Middle frontal gyrus (tissue), 1 donor: ENCODE data around the gene TLK1.
"Not testable (repeated sequence)": the region's sequence is repeated elsewhere in the genome, so short reads cannot be mapped to it uniquely, and the experiment has no call there.

Experiments
- DNase-seq: peaks from one replicate; pipeline ENCODE4 v3.0.0-alpha.2; 2015; ENCODE audit warnings: low spot score; ENCODE audit errors: extremely low spot score

Gene TLK1

DNA sequence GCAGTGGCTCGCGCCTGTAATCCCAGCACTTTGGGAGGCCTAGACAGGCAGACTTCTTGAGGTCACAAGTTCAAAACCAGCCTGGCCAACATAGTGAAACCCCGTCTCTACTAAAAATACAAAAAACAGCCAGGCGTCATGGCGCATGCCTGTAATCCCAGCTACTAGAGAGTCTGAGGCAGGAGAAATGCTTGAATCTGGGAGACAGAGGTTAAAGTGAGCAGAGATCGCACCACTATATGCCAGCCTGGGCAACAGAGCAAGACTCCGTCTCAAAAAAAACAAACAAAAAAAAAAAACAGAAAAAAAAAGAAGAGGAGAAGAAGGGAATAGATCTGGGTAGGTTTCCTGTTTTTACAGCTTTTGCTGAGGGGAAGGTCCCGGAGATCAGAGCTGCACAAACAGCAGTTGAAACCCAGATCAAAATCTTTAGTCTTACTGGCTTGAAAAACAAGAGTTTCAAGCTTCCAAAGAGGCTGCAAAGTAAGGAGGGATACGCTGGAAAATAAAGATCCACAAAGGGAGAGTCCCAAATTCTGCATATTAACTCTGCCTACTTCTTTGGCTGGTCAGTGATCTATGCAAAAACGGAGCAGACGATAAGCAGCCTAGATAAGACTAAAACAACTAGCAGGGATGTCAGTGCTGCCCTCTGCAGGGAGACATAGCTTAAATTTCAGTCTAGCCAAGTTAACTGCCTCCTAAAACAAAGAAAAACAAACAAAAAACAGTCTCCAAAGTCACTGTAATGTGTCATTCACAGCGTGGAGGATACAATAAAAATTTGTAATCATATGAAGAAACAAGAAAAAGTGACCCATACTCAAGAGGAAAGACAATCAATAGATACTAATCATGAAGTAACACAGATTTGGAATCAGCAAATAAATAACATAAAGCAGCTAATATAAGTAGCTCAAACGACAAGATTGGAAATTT lies 74.1 kb downstream of the TLK1 start:
- no peak for DNase-seq

DNA sequence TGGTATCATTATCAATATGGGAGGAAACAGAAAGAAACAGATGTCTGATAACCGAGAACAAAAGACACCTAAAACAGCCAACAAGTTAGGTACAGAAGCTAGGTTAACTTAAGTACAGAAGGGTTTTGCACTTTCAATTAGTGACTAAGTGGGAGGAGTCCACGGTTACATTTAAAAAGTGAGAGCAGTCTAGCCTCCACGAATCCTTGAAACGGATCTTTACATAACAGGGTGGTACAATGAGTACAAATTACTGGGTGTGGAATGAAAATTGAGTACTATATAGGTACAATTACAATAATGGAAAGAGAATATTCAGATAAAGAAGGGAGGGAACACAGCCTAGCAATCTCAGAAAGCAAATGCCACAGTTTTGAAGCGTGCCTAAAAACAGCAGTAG lies 76.6 kb downstream of the TLK1 start:
- no peak for DNase-seq

DNA sequence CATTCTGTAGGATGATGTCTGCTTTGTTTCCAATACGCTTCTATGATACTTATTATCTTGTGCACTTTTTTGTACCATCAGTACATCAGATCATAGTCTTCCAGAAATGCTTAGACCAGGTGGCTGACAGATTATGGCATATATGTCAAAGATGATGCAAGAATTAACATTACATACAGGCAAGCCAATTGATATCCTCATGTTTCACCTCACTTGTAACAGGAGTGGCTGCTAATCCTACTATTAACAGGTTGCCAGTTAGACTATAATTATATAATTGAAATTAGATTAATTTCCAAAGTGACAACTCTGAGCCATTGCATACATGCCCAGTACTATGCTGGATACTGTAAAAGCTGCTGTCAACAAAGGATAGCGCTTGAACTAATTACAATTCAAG lies 77.2 kb downstream of the TLK1 start:
- DNase-seq, result no peak

DNA sequence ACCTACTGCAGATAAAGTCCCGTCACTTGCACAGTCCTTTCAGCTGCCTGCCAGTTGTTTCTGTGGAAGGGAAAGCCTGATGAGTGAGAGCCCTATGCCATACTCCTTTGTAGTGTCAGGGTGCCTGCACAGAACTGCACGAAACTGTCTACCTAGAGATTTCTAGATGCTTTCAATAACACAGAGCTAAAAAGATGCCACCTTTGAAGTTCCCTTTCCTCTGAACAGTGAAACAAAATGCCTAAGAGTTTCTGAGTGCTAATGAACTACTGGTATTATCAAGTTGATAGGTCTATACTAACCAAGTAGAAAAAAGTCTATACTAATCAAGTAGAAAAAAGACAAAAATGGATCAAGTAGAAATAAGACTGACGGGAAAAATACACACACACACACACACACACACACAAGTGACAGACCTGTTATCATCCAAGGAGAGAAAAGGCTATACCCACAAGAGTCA lies 79.0 kb downstream of the TLK1 start:
- DNase-seq, result no peak

DNA sequence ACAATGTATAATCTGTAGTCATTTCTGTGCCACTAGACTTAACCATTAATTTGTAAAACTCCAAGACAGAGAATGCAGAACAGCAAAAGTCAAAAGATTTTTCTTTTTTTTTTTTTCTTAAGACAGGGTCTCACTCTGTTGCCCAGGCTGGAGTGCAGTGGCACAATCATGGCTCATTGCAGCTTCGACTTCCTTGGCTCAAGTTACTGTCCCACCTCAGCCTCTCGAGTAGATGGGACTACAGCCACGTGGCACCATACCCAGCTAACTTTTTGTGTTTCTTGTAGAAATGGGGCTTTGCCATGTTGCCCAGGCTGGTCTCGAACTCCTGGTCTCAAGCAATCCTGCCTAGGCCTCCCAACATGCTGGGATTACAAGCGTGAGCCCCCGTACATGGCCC lies 80.1 kb downstream of the TLK1 start:
- no peak for DNase-seq

DNA sequence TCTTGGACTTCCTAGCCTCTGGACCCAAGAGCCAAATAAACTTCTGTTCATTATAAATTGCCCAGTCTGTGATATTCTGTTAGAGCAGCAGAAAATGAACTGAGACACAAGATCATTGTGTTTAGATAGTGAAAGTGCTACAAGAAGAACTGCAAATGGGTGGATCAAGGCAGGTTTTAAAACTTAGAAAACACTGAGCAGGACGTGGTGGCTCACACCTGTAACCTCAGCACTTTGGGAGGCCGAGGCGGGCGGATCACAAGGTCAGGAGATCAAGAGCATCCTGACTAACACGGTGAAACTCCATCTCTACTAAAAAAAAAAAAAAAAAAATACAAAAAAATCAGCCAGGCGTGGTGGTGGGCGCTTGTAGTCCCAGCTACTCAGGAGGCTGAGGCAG lies 84.3 kb downstream of the TLK1 start:
- DNase-seq, result not testable (repeated sequence)

DNA sequence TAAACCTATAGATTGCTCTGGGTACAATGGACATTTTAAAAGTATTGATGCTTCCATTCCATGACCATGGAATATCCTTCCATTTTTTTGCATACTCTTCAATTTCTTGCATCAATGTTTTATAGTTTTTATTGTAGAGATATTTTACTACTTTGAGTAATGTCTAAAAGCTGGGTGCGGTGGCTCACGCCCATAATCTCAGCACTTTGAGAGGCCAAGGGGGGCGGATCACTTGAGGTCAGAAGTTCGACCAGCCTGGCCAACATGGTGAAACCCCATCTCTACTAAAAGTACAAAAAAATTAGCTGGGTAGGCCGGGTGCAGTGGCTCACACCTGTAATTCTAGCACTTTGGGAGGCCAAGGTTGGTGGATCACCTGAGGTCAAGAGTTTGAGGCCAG lies 88.5 kb downstream of the TLK1 start:
- no peak for DNase-seq

DNA sequence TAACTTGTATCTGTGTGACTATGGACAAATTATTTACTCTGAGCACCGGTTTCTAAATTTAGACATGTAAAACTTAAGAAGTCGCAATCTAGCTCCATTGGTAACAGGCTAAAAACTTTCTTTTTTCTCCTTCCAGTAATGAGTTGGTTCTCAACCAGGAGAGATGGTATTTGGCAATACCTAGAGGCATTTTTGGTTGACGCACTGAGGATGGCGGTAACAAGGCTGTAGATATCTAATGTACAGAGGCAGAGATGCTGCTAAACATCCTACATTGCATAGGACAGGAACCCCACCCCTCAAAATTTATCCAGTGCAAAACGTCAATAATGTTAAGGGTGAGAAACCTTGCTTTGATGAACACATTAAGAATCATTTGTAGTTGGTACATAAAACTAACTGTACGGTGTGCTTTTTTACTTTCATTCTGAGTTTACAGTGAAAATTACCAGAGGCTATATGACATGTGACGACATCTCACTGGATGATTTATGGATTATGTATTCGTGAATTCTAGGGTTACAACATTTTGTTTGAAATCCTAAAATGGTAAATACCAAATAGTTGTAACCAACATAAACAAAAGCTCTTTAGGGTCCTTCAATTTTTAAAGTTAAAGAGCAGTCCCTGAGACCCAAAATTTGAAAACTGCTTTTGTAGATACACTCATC lies 91.3 kb downstream of the TLK1 start:
- DNase-seq, result no peak

DNA sequence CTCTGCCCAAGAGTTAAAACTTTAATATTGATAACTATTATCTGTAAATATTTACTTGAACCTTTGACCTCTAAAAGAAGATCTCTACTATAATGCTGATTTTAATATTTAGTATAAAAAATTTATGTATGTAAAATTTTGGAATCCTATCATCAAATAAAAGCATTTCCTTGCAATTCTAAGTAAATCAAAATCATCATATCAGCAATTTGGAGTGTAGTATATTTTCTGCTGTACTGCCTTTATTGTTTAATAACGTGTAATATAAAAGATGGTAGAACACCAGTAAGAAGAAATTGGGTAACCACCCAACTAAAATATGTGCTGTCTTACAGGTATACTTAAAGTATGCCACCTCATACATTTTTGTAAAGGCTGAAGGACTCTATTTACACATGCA lies 94.6 kb downstream of the TLK1 start:
- no peak for DNase-seq

DNA sequence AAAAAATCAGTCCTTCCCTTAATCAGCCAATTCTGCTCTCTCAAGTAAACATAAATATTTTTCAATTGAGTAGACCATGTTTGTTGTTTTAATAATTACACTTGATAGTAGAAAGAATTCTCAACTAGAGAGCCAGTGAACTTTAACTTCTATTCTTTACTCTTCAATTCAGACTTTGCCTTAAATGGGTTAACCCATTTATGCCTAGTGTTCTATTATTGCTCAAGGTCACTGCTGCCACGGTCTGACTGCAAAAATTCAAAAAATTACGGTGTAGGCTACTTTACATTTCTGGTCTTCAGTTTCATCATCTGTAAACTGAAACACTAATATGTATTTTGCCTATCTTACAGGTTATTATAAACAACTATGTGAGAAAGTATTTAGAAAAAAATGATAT lies 103.1 kb downstream of the TLK1 start:
- no peak for DNase-seq

DNA sequence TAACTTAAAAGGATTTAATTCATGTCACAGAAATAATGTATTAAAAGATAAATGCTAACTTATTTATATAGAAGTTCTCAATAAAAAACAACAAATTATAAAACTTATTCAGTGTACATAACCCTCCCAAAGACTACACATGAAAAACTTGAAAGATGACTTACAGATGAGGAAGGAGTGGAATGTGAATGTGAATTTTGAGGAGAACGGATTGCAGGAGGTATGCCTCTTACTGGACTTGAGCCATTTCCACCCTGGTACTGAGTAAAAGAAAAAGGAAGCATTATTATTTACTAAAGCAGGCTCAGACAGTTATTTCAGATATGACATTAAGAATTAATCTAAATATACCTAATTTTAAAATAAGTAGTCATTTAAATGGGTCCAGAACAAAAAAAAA lies 104.4 kb downstream of the TLK1 start:
- no peak for DNase-seq

DNA sequence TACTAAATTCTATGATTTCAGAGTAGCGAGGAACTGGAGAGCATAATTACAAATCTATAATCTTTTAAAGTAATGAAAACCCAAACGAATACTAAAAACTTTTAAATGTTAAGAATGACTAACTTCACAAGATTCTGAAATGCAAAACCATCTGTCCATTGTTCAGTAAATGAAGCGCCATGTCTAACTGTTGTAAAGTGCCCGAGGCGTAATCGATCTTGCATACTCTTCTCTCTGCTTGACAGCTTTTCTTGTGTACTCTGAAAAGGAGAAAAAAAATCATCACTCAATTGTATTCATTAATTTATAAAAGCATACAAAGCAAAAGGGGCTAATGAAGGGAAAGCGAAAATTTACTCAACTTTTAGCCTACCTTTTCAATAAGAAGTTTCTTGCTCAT lies 111.0 kb downstream of the TLK1 start:
- no peak for DNase-seq

DNA sequence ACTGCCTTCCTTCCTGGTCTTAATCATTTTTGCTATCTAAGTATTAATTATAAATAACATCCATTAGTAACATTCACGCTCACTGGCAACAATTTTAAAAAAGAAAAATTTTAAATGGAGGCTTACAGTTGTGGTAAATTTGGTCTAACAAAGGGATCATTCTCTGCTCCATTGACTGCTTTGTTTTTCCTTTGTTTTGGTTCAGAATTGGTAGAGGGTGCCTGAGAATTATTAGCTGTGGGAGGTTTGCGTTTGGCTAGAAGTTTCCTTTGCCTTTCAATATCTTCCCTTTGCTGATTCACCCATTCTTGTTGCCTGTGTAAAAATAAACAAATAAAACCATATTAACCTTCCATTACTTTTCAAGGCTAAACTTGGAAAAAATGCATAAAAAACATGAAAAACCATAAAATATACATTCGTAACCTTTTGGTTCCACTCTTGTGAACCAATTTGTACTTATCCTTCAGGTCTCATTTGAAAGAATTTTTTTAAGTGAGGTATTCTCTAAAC lies 114.6 kb downstream of the TLK1 start:
- DNase-seq, result no peak

DNA sequence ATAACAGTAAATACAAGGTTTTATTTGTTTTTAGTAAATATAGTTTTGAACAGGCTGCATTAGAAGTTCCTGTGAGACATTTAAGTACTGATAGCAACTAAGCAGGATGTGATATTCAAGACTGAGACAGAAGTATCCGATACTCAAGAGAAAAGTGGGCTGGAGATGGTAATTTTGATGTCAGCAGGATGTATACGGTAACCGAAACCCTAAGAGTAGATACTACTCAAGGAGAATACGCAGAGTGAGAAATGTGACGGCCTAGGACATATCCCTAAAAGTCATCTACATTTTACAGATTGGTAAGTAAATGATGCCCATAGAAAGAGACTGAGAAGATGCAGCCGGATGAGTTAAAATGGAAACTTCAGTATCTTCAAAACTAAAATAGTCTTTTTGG lies 116.3 kb downstream of the TLK1 start:
- DNase-seq, result no peak

DNA sequence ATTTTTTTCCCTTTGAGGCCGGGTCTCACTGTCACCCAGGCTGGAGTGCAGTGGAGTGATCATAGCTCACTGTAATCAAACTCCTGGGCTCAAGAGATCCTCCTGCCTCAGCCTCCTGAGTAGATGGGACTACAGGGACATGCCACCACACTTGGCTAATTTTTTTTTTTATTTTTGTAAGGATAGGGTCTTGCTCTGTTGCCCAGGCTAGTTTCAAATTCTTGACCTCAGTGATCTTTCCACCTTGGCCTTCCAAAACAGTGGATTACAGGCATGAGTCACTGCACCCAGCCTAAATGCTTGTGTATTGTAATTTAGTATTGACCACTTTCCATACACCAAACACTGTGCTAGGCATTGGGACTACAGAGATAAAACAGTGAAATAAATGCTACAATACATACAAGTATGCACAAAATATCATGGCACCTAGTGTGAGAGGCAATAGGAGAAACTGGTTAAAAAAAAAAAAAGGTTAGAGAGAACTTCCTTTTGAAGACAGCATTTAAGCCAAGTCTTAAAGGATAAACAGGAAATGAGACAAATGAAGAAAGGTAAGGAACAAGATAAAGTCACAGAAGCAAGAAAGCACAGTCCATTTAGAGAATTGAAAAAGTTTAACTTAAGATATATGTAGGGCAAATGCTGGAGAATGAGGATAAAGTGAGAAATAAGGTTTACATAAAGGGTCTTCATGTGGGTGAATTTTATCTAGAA lies 118.3 kb downstream of the TLK1 start:
- no peak for DNase-seq

DNA sequence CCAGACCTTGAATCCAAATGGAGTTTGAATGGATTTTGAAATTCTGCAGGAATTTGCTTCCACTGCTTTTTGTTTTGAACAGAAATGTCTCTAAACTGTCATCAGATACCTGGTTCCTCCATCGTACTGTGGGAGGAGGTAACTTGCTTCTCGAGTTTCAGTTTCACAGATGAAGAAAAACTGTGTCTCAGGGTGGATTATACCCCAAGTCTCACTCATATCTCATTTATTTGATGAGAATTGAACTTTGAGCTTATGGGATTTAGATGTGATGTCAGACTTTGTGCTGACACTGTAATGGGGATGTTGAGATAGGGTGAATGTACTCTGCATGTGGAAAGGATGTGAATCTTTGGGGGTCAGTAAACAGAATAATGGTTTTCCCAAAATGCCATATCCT lies 124.2 kb downstream of the TLK1 start:
- DNase-seq, result no peak

DNA sequence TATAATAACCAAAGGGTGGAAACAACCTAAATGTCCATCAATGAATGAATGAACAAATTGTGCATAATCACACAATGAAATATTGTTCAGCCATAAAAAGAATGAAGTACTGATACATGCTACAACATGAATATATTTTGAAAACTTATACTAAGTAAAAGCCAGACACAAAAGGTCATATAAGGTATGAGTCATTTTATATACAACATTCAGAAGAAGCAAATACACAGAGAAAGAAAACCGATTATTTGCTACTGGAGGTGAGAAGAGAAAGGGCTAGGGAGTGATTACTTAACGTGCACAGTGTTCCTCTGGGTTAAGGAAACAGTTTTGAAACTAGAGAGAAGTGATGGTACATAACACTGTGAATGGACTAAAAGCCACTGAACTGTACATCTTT lies 126.4 kb downstream of the TLK1 start:
- no peak for DNase-seq

DNA sequence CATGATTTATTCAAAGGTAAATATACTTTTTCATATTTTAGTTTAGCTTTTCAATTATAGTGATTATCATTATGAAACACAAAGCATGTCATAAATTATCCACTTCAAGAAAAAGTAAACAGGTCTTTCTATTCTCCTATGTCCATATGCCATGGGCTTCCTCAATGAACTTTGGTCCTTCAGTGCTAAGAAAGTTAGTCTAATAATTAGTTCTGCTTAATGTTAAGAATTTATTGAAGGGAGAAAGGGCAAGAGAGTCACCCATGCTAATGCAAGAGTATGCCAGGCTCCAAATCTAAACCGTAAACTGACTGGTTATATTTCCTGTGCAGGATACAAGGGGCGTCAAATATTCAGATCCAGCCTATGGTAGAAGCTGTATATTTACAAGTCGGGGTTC lies 135.5 kb downstream of the TLK1 start:
- no peak for DNase-seq

DNA sequence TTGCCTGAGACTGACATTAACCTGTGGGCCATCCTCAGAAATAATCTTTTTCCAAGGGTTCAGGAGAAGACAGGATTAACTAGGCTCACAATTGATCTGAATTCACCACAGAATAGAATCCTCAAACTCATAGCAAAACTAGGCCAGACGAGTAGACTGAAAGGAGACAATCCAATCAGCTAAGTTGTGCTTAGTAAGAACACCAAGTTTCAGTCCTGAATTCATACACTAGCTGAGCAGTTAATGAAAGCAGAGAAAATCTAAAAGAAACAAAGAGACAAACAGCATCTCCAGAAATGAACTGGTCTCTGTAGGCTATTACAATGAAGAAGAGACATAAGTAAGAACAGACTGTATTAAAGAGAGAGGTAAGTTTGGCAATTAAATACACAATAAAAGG lies 142.2 kb downstream of the TLK1 start:
- no peak for DNase-seq

DNA sequence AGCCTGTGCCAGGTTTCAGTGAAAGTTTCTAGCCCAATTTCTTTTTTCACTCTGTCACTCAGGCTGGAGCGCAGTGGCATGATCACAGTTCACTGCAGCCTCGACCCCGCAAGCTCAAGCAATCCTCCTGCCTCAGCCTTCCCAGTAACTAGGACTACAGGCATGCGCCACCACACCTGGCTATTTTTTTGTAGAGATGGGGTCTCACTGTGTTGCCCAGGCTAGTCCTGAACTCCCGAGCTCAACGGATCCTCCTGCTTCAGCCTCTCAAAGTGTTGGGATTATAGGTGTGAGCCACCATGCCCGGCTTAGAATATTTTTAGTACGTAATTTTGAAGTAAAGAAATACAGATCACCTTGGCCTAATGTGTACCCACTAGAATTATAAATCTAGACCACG lies 144.6 kb downstream of the TLK1 start:
- DNase-seq, result no peak

DNA sequence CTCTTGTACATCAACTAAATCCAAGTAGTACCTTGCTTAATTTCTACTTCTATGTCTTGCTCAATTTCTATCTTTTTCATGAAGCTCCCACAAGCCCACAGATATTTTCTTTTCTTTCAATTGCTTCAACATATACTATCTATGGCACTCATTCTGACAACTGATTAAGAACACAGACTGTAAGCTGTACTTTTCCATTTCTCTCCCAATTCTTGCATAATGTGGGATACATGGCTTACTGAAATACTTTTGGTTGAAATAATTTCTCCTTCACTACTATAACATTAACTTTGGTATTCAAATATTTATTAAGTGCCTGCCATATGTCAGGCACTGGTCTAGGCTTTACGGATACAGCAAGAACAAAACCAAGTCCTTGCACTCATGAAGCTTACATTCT lies 146.8 kb downstream of the TLK1 start:
- no peak for DNase-seq

DNA sequence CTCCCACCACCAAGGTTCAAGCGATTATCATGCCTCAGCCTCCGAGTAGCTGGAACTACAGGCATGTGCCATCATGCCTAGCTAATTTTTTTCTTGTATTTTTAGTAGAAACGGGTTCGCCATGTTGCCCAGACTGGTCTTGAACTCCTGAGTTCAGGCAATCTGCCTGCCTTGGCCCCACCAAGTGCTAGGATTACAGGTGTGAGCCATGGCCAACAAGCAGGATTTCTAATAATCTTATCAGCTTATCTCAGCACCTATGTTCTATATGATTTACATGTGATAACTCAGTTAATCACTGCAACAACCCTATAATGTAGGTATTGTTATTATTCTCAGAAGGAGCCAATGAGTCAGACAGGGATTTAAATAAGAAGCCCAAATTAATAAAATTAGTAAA lies 151.3 kb downstream of the TLK1 start:
- no peak for DNase-seq
